Adipocyte (in vitro differentiated cells): ENCODE results near the gene NIPAL3.

Experiments used
- DNase-seq: peaks from one replicate; pipeline ENCODE4 v3.0.0-alpha.2; 2015; ENCODE audit warnings: low read depth
- H3K27me3 ChIP-seq: replicated peaks from 2 replicates; pipeline ENCODE4 v1.7.0; 2013; ENCODE audit warnings: mild to moderate bottlenecking, low read length, moderate library complexity; ENCODE audit not compliant: control insufficient read depth, insufficient read depth
- H3K36me3 ChIP-seq: 2 replicates; pipeline ENCODE4 v1.7.0; 2013; ENCODE audit warnings: low read length, mild to moderate bottlenecking, moderate library complexity; ENCODE audit not compliant: control insufficient read depth, insufficient read depth, severe bottlenecking
- H3K4me1 ChIP-seq: 2 replicates; pipeline ENCODE4 v1.7.0; 2013; ENCODE audit warnings: mild to moderate bottlenecking, low read length, moderate library complexity; ENCODE audit not compliant: control insufficient read depth, insufficient read depth
- H3K4me3 ChIP-seq: 2 replicates; pipeline ENCODE4 v1.7.0; 2013; ENCODE audit warnings: mild to moderate bottlenecking, low read length, moderate library complexity
- H3K9ac ChIP-seq: 2 replicates; pipeline ENCODE4 v1.7.0; 2013; ENCODE audit warnings: mild to moderate bottlenecking, low read length, moderate library complexity
- H3K9me3 ChIP-seq: 2 replicates; pipeline ENCODE4 v1.7.0; 2013; ENCODE audit warnings: mild to moderate bottlenecking, low read length, moderate library complexity; ENCODE audit not compliant: control insufficient read depth

Gene NIPAL3

GRCh38 chr1:24501371-24502064 is 85.9 kb downstream of the NIPAL3 start:
- peak; percentile 15 for DNase-seq
- no peaks in the 10 kb centered on the region for H3K36me3 ChIP-seq
- H3K9ac ChIP-seq, result peak overlapping the region; percentile 82
- H3K9me3 ChIP-seq, result no peaks in the 10 kb centered on the region
- H3K27me3 ChIP-seq, result no peaks in the 10 kb centered on the region
- H3K4me3 ChIP-seq, result peak overlapping the region; percentile 87
- no peaks in the 10 kb centered on the region for H3K4me1 ChIP-seq

- H3K9ac ChIP-seq, result peak overlapping the region; percentile 82
- no peaks in the 10 kb centered on the region for H3K9me3 ChIP-seq
- no peaks in the 10 kb centered on the region for H3K27me3 ChIP-seq
- H3K36me3 ChIP-seq, result no peaks in the 10 kb centered on the region
- peak; percentile 79 for DNase-seq
- peak overlapping the region; percentile 87 for H3K4me3 ChIP-seq
- no peaks in the 10 kb centered on the region for H3K4me1 ChIP-seq
These were observed 86.6 kb downstream of the NIPAL3 start for GRCh38 chr1:24502065-24502708.

- H3K9me3 ChIP-seq, result no peaks in the 10 kb centered on the region
- DNase-seq, result peak; percentile 94
- H3K4me1 ChIP-seq, result no peaks in the 10 kb centered on the region
- peak within 1 kb of the TSS; percentile 82 for H3K9ac ChIP-seq
- H3K4me3 ChIP-seq, result peak within 1 kb of the TSS; percentile 87
- H3K27me3 ChIP-seq, result no peaks in the 10 kb centered on the region
- no peaks in the 10 kb centered on the region for H3K36me3 ChIP-seq
These were observed 87.1 kb downstream of the NIPAL3 start, which contains the start of gene RCAN3 for GRCh38 chr1:24502709-24503058. Gene RCAN3 (plus strand): TSS chr1:24502836. CDS start chr1:24514373, 11,537 bp downstream.

- Histone ChIP-seq H3K27me3 (no peaks in the 10 kb centered on the region), H3K4me1 (no peaks in the 10 kb centered on the region), H3K9me3 (no peaks in the 10 kb centered on the region), H3K36me3 (no peaks in the 10 kb centered on the region), H3K4me3 (peak overlapping the region; percentile 87), H3K9ac (peak overlapping the region; percentile 78)
- DNase-seq, result peak; percentile 38
These were observed 87.6 kb downstream of the NIPAL3 start for GRCh38 chr1:24503059-24503751.

- Histone ChIP-seq H3K4me3 (peak overlapping the region; percentile 87), H3K36me3 (no peaks in the 10 kb centered on the region), H3K9me3 (no peaks in the 10 kb centered on the region), H3K27me3 (no peaks in the 10 kb centered on the region), H3K9ac (no peak overlapping the region), H3K4me1 (no peaks in the 10 kb centered on the region)
- no peak for DNase-seq
These were observed 88.4 kb downstream of the NIPAL3 start for GRCh38 chr1:24503870-24504523.

GRCh38 chr1:24504560-24504959 is 89.0 kb downstream of the NIPAL3 start:
- Histone ChIP-seq H3K9me3 (no peaks in the 10 kb centered on the region), H3K4me3 (no peak overlapping the region), H3K9ac (no peak overlapping the region), H3K4me1 (no peaks in the 10 kb centered on the region), H3K27me3 (no peaks in the 10 kb centered on the region), H3K36me3 (no peaks in the 10 kb centered on the region)
- no peak for DNase-seq

- DNase-seq, result no peak
- no peak overlapping the region for H3K4me3 ChIP-seq
- H3K36me3 ChIP-seq, result no peaks in the 10 kb centered on the region
- H3K9ac ChIP-seq, result no peak overlapping the region
- H3K9me3 ChIP-seq, result no peaks in the 10 kb centered on the region
- H3K27me3 ChIP-seq, result no peaks in the 10 kb centered on the region
- H3K4me1 ChIP-seq, result no peaks in the 10 kb centered on the region
These were observed 90.2 kb downstream of the NIPAL3 start for GRCh38 chr1:24505816-24506215.

GRCh38 chr1:24506691-24507381 is 91.2 kb downstream of the NIPAL3 start:
- Histone ChIP-seq H3K36me3 (no peaks in the 10 kb centered on the region), H3K9ac (no peak overlapping the region), H3K9me3 (no peaks in the 10 kb centered on the region), H3K4me1 (no peaks in the 10 kb centered on the region), H3K27me3 (no peaks in the 10 kb centered on the region), H3K4me3 (no peak overlapping the region)
- no peak for DNase-seq

- H3K4me3 ChIP-seq, result no peak overlapping the region
- no peak overlapping the region for H3K9ac ChIP-seq
- no peaks in the 10 kb centered on the region for H3K27me3 ChIP-seq
- DNase-seq, result no peak
- H3K36me3 ChIP-seq, result no peaks in the 10 kb centered on the region
- H3K9me3 ChIP-seq, result no peaks in the 10 kb centered on the region
- no peaks in the 10 kb centered on the region for H3K4me1 ChIP-seq
These were observed 91.8 kb downstream of the NIPAL3 start for GRCh38 chr1:24507405-24507804.

GRCh38 chr1:24508911-24509310 is 93.3 kb downstream of the NIPAL3 start:
- H3K9ac ChIP-seq, result no peak overlapping the region
- H3K27me3 ChIP-seq, result no peaks in the 10 kb centered on the region
- no peaks in the 10 kb centered on the region for H3K4me1 ChIP-seq
- no peaks in the 10 kb centered on the region for H3K36me3 ChIP-seq
- no peak overlapping the region for H3K4me3 ChIP-seq
- no peaks in the 10 kb centered on the region for H3K9me3 ChIP-seq
- no peak for DNase-seq
